Subcutaneous adipose tissue (tissue), 4 donors: ENCODE measurements around the gene TEX35. TPM values are rescaled to one million over a fixed set of nuclear protein-coding genes. Genes with fewer than 3 reads are reported as not detected.

Experiments used
- total RNA-seq, 4 donors: library from RNA; depleted of rRNA; stranded (reverse); fragments of >200 nt; gene quantifications; one replicate each; pipeline ENCODE4 v1.1.0, GENCODE V29; 2016
- TF ChIP-seq, protein P1 (sequence below): fragments of 450-650 bp; IDR thresholded peaks from one replicate; pipeline ENCODE4 v1.5.1; 2016; ENCODE audit warnings: low read depth, mild to moderate bottlenecking, control low read depth, antibody characterized with exemption, moderate library complexity

Gene TEX35
- total RNA-seq, 4 donors from 2014 or later, result not detected

GRCh38 chr1:178542554-178543289 is 29.8 kb downstream of the TEX35 start:
- TF ChIP-seq, protein P1, sequence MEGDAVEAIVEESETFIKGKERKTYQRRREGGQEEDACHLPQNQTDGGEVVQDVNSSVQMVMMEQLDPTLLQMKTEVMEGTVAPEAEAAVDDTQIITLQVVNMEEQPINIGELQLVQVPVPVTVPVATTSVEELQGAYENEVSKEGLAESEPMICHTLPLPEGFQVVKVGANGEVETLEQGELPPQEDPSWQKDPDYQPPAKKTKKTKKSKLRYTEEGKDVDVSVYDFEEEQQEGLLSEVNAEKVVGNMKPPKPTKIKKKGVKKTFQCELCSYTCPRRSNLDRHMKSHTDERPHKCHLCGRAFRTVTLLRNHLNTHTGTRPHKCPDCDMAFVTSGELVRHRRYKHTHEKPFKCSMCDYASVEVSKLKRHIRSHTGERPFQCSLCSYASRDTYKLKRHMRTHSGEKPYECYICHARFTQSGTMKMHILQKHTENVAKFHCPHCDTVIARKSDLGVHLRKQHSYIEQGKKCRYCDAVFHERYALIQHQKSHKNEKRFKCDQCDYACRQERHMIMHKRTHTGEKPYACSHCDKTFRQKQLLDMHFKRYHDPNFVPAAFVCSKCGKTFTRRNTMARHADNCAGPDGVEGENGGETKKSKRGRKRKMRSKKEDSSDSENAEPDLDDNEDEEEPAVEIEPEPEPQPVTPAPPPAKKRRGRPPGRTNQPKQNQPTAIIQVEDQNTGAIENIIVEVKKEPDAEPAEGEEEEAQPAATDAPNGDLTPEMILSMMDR, result no peak

DNA sequence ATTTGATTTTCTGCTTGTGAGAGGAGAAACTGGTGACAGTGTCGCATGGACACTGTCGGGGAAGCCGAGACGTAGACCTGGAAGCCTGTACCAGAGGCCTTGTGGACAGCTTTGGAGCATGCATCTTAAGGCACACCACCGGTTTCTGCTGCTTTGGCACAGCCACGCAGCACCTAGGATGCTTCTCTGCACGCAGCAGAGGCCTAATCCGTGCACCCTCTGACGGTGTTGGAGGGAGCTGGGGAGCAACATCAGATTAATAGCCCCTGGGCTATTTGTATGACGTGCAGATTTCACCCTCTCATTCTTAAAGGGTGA is 30.3 kb downstream of the TEX35 start:
- TF ChIP-seq, protein P1, result no peak

GRCh38 chr1:178544531-178544930 is 31.6 kb downstream of the TEX35 start:
- TF ChIP-seq, protein P1, result no peak

GRCh38 chr1:178548108-178548507 is 35.2 kb downstream of the TEX35 start:
- TF ChIP-seq, protein P1, result no peak

DNA sequence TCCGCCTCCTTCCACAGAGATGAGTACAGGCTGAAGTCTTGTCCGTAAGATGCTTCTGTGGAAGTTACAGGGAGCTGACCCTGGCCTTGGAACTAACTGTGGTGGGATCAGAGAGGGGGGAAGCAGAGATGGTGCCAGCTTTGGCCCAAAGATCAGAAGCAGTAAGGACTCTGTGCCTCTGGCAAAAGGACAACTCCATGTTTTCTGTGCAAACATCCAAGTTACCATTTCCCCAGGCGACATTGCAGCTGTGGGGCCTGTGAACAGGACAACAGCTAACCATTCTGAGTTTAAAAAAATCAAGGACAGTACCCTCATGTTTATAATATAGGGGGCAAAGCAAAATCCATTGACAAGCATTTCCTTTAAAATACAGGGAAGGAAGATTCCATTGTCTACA is 38.4 kb downstream of the TEX35 start:
- TF ChIP-seq, protein P1, result no peak

DNA sequence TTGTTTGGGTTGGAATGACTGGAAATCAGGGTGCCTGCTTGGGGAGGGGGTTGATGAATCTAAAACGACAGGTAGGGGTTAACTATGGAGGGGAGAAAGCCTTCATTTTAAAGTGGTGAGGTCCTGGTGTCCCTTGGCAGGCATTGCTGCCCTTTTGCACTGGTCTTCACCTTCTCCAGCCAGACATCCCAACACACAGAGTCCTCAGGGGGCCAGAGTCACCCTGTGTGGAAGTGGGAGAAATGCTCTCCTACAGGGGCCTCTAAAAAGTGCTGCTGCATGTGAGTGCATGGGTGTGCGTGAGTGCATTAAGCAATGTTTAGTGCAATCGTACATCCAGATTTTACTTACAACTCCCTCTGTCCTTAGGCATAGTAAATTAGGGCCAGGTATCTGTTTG is 39.0 kb downstream of the TEX35 start:
- TF ChIP-seq, protein P1, result no peak

- TF ChIP-seq, protein P1, result no peak
These were observed 39.9 kb downstream of the TEX35 start for GRCh38 chr1:178552856-178553255.
